Hepatic stellate cell (primary cell): ENCODE data around the gene ITGA5.

Experiments used
- DNase-seq: peaks from one replicate; pipeline ENCODE4 v3.0.0; 2011; ENCODE audit warnings: low spot score

Gene ITGA5

DNA sequence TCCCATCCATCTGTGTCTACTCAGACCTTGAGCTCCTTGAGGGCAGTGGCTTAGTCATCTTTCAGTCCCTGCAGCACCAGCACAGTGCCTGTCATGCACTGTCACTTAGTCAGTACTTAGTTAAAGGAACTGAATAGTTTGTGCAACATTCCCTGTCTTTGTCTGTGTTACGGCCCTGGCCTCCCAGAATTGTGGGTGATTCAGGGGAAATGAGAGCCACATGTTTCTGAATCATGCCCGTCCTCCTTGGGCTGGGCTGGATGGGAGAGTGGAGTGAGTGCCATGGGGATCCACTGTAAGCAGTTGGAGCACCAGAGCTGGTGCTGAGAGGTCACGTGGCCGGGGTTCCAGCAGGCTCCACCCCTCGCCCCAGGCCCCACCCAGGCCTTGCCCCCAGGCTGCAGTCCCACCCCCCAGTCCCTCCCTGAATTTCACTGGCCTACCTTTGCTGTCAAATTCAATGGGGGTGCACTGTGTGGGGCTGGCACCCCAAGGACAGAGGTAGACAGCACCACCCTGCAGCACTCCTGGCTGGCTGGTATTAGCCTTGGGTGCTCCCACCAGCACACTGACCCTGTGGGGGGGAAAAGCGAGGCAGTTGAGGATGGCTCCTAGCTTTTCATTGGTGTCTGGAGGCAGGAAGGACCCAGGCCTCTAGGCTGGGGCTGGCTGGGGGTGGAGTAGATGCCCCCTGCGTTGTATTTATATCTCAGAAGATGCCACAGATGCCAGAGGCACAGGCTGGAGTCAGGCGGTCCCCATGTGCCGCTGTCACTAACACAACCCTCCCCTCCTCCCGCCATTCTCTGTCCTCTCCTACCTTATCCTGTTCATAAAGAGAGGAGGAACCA is 7.5 kb downstream of the ITGA5 start:
- DNase-seq, result peak; percentile 96

DNA sequence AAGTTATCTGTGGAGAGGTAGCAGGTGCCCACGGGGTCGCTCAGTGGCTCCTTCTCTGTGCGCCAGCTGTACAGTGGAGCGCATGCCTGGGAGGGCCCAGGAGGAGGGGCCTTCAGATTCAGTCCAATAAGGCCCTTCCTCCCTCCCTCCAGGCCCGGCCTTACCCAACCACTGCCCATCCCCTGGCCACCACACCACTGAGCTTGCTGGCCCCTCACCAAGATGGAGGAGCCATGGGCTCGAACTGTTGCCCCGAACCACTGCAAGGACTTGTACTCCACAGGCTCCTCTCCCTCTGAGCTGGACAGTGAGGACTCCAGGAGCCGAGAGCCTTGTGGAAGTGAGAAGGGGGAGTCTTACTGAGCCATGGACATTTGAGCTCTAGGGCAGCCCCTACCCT is 9.8 kb downstream of the ITGA5 start:
- no peak for DNase-seq

GRCh38 chr12:54407183-54407905 is 11.7 kb downstream of the ITGA5 start:
- no peak for DNase-seq

- DNase-seq, result no peak
Measured at GRCh38 chr12:54405573-54405972, 13.5 kb downstream of the ITGA5 start.

DNA sequence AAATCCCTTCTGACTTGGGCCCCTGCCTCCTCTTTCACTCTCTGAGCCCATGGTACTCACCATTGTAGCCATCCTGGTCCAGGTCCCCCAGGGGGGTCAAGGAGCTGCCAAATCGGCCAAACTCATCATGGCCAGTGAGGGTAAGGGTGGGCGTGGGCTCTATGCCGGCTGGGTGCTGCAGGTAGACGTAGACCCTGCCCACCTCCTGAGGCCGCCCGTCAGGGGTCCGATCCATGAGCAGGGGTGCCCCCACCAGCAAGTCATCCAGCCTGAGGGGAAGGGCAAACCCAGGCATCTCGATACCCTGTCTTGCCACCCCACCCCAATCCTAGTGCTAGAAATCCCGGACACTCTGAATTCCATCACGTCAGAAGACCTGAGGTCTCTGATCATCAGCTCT is 14.0 kb downstream of the ITGA5 start:
- no peak for DNase-seq

GRCh38 chr12:54404061-54405004 is 14.7 kb downstream of the ITGA5 start:
- DNase-seq, result peak; percentile 62

DNA sequence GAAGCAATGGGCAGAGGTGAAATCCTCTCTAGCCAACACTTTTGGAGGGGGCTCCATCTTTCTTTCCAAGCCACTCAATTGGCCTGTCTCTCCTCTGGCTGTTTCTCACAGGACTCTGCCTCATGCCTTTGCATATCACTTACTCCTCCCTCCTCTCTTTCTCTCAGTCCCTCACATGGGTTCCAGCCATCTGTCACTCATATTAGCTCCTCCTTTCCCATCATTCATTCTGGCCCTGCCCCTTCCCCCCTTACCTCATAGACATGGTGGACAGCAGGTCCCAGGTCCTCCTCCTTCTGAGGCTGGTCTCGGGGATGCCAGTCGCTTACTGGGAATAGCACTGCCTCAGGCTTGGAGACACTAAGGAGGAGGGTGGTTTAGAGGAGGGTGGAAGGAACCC is 17.9 kb downstream of the ITGA5 start:
- DNase-seq, result no peak

DNA sequence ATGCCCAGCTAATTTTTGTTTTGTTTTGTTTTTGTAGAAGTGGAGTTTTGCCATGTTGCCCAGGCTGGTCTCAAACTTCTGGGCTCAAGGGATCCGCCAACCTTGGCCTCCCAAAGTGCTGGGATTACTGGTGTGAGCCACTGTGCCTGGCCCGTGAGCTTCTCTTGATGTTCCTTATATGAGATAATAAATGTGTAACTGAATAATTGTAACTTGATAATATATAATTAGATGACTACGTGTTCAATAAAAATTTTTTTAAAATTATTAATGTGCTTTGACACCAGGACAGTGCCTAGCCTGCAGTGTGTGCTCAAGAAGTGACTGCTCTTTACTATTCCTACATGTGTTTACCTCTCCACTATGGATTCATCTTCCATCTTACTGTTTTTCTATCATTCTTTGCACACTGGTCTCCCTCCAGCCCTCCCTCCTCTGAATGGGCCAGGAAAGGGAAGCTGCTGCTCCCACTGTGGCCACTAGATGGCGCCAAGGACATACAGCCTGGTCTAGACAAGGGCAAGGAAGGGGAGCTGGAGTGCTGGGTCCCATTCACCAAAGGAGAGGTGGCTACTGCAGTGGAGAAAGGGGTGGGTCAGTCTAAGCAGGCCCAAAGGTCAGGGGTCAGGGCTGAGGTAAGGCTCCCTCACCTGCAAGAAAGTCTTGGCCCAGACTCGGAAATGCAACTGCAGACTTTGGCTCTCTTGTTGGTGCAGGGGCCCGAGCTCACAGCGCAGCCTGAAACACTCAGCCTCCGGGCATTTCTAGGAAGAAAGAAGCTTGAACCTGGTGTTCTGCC is 19.9 kb downstream of the ITGA5 start:
- peak; percentile 93 for DNase-seq

- DNase-seq, result no peak
Measured at GRCh38 chr12:54398218-54398617, 20.8 kb downstream of the ITGA5 start.

GRCh38 chr12:54397157-54397556 is 21.9 kb downstream of the ITGA5 start:
- DNase-seq, result no peak

- DNase-seq, result no peak
Measured at GRCh38 chr12:54395545-54395944, 23.5 kb downstream of the ITGA5 start.

GRCh38 chr12:54394986-54395385 is 24.1 kb downstream of the ITGA5 start:
- DNase-seq, result no peak

- peak; percentile 49 for DNase-seq
Measured at GRCh38 chr12:54394281-54394719, 24.8 kb downstream of the ITGA5 start.

DNA sequence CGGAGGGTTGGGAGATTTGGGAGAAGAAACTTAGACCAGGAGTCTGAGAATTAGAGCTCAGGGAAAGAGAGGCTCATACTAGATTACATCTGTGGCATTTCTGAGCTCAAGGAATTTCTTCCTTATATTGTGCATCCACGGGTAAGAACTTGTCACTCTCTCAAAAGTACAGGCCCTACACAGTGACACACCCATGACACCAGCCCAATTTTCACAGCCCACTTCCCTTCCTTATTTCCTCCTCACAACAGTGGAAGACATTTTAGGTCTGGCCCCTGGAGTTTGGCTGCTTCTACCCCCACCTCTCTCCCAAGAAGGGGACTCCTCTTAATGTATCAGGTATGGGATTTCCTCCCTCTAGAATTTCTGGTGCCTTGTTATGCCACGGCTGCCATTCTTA is 25.3 kb downstream of the ITGA5 start:
- no peak for DNase-seq

GRCh38 chr12:54393207-54393609 is 25.9 kb downstream of the ITGA5 start:
- no peak for DNase-seq

DNA sequence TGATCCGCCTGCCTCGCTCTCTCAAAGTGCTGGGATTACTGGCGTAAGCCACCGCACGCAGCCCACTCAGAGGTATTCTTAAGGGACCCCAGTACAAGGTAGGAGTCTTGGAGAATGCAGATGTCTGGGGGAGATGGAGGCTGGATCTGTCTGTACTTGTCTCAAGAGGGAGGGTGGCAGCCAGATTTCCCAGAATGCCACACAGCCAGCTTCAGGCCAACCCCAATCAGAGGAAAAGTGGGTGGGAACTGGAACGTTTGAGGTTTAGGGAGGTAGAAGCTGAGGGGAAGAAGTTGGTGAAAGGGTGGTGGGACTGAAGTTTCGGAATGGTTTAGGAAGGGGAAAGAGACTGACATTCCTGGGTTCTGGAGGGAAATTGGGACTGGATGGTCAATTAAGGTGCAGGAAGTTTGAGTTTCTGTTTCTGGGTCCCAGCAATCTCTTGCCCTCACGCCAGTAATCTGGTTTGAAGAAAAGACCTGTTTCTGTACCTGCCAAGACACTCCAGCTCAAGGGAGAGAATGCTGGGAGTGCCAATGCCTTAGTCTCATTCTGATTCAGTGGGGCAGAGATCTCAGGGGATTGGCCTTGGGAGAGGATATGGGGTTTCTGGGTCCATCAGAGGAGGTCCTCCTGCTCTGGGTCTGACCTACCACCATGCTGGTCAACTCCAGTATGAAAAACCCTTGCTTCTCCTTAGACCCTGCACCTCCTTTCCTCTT is 26.4 kb downstream of the ITGA5 start:
- no peak for DNase-seq

GRCh38 chr12:54390668-54391551 is 28.2 kb downstream of the ITGA5 start:
- no peak for DNase-seq

GRCh38 chr12:54390176-54390667 is 28.8 kb downstream of the ITGA5 start:
- DNase-seq, result no peak

- DNase-seq, result no peak
Measured at GRCh38 chr12:54389607-54390175, 29.4 kb downstream of the ITGA5 start.
